Tibial nerve (tissue), 3 donors: ENCODE measurements around the gene LLGL2.

ENCODE experiments used
- CTCF ChIP-seq, 5 experiments: fragments of 200-600 bp in 3 of 5; fragments of 450-650 bp in 2 of 5; sonication (generic) in 3 of 5; IDR thresholded peaks; one replicate each; pipeline ENCODE4 v1.5.1; 2016 to 2019; ENCODE audit warnings: antibody characterized with exemption in 5 of 5, mild to moderate bottlenecking in 3 of 5, moderate library complexity in 2 of 5
- POLR2A ChIP-seq, 2 donors: fragments of 450-650 bp; IDR thresholded peaks; one replicate each; pipeline ENCODE4 v1.6.1; 2017; ENCODE audit warnings: antibody characterized with exemption in 2 of 2, mild to moderate bottlenecking in 2 of 2, moderate library complexity in 2 of 2

GRCh38 chr17:75535871-75536270 is 10.4 kb downstream of the LLGL2 start:
- TF ChIP-seq CTCF (IDR thresholded peaks at IDR 0.05) (no peak), POLR2A (IDR thresholded peaks at IDR 0.05) (no peak)
